GM19468 (cell line): Measurements from ENCODE around the gene PINLYP.

Experiments
- ATAC-seq: cut with Tn5 transposase; IDR thresholded peaks from one replicate; pipeline ENCODE4 v1.9.1; 2021; ENCODE audit warnings: mild to moderate bottlenecking, moderate library complexity, moderate number of reproducible peaks; ENCODE audit not compliant: unreplicated experiment; ENCODE audit errors: extremely low read depth

Gene PINLYP

DNA sequence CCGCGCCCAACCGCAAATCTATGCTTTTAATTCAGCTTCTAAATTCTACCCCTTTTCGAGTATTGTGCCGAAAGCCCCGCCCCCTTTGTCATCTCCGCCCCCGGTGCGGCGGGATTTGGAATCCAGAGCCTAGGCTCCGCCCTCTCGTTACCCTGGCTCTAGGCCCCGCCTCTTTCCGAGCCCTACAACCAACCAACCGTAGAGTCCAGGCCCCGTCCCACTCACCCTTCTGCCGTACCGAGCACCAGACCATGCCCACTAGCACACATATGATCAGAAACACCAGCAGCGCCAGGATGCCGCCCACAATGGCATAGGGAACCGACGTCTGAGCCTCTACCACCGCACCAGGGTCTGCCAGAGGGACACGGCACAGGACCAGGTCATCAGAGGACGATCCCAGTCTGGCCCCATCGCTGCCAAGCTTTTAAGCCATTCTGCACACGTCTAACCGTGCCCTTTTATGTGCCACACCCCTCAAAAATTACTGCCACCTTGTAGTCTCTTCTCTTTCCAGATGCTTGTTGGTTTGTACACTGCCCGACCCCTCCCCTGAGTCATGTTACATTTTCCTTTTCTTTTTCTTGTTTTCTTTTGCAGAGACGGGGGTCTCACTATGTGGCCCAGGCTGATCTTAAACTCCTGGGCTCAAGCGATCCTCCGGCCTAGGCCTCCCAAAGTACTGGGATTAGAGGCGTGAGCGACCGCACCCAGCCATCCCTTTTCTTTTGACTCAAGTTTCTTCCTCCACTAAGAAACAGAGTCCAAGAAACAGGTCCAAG lies 48.5 kb downstream of the PINLYP start:
- no peak for ATAC-seq

DNA sequence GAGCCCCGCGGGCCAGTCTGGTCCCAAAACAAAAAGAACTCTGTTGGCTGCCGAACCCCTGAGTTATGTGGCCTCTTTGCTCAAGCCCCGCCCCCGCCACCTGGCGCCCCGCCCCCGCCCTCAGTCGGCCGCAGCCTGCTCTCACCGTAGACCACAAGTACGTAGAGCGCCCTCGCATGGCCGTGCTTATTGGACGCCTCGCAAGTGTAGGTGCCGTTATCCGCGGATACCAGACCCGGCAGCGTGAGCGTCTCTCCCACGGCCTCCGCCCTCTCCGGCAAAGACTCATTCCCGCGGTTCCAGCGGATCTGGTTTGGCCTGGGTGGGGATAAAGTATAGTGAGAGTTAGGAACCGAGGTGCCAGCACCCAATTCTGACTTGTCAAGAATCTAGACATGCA lies 49.3 kb downstream of the PINLYP start:
- ATAC-seq, result no peak

DNA sequence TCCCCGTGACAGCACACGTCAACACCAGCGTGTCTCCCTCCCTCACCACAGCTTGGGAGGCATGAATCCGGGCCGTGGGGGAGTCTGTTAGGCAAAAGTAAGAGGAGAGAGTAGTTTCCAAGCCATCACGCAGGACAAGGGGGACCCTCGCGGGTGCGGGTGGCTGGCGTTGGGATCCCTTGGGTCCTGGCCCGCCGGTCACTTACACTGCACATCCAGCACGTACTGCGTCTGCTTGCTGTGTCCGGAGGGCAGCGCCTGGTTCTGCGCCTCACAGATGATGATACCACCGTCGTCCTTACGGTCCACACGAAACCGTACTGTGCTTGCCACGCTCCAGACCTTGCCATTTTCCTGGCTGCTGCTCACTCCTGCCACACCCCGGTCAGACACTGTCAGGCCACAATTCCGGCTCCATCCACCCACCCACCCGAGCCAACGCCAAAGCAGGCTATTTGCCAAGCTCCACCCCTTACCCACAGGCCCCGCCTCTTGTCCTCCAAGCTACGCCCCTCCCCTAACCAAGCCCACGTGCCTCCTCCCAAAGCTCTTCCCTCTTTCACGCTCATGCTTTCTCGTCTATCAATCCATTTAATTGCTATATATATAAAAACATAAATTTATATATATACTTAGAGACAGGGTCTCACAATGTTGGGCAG lies 50.4 kb downstream of the PINLYP start:
- no peak for ATAC-seq

DNA sequence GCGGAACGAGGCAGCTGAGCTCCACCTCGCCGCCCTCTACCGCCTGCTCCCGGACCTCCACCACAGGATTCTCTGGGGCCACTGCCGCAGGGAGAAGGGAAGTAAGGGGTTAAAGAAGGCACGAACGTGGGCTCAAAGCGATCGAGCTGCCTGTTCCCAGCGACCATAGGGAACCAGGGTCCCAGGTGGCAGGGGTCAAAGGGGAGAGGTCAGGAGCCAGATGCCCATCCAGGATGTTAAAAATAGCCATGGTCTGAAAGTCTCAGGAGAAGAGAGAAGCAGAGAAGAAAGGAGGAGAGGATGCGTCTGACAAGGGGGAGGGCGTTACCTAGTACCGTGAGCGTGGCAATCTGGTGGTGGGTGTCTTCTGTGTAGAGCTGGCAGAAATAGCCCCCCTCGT lies 51.2 kb downstream of the PINLYP start:
- no peak for ATAC-seq

DNA sequence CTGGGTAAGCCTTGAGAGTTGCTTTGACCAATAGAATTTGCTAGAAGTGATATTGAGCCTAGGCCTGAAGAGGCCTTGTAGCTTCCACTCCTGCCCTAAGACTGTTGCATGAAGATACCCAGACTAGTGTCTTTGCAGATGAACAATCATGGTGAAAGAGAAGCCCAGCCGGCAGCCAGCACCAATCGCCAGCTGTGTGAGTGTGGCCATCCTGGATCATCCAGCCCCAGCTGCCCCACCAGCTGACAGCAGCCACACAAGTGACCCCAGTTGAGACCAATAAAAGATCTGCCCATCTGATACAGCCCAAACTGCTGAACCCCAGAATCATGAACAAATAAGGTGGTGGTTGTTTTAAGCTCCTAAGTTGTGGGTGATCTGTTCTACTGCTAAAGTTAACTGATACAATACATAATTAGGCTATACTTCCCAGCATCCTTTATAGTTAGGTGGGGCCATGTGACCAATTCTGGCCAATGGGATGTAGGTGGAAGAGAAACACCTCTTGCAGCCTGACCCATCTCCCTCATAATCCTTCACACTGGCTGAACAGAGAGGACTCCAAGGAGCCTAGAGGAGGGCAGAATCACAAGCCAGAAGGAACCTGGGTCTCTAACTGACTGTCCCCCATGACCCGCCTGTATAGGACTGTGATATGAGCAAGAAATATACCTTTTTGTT lies 53.2 kb downstream of the PINLYP start:
- ATAC-seq, result no peak

DNA sequence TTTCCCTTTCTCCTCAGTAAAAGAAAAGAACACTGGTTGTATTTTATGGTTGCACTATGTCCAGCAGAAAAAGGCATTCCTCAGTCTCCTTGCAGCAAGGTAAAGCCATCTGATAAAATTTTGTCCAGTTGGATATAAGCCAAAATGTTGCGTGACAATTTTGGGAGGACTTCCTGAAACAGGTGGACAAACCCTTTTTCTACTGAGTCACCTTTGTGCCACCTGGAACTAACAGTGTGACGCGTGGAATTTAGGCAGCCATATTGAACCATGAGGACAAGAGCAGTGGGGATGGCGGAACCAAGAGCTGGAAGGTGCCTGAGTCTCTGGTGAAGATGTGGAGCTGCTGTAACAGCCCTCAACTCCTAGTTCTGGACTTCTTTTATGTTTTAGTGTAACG lies 55.9 kb downstream of the PINLYP start:
- ATAC-seq, result no peak
